H1 (cell line): Measurements from ENCODE around the gene PDGFRA. TPM values are rescaled to one million over a fixed set of nuclear protein-coding genes. Genes with fewer than 3 reads are reported as not detected.

Experiments
- CTCF ChIA-PET: fragments of 300-600 bp; sonication (Branson Sonifier 250); formaldehyde crosslinking; loops from one replicate; lab custom pipeline; 2021; ENCODE audit not compliant: partially characterized antibody; lab: Charles Lee
- POLR2A ChIA-PET: fragments of 300-600 bp; sonication (Branson Sonifier 250); formaldehyde crosslinking; loops from one replicate; lab custom pipeline; 2021; ENCODE audit warnings: inconsistent platforms; ENCODE audit not compliant: partially characterized antibody; lab: Charles Lee
- DNase-seq, 2 experiments: peaks; one replicate each; pipeline versions ENCODE4 v3.0.0 to v3.0.0-alpha.2; 2010 to 2022; ENCODE audit warnings: low spot score in 2 of 2, low read depth in 1 of 2, mixed read lengths in 1 of 2
- FAIRE-seq: peaks from 2 replicates; lab custom pipeline; 2011; peaks lifted over from hg19 to GRCh38; lab: Jason Lieb, UNC
- H2AFZ ChIP-seq: 2 replicates; pipeline ENCODE4 v1.8.1; 2012; ENCODE audit warnings: low read length, inconsistent platforms
- H2AK5ac ChIP-seq: 2 replicates; pipeline ENCODE4 v1.6.1; 2013; ENCODE audit warnings: low read depth, low read length
- H2BK120ac ChIP-seq: replicated peaks from 2 replicates; pipeline ENCODE3; 2013; ENCODE audit warnings: low read depth, low read length, inconsistent platforms
- H2BK12ac ChIP-seq: 2 replicates; pipeline ENCODE4 v1.6.1; 2013; ENCODE audit warnings: low read depth, low read length
- H2BK15ac ChIP-seq: 2 replicates; pipeline ENCODE4 v1.6.1; 2013; ENCODE audit warnings: low read length
- H2BK20ac ChIP-seq: 2 replicates; pipeline ENCODE4 v1.6.1; 2013; ENCODE audit warnings: low read length
- H2BK5ac ChIP-seq: 2 replicates; pipeline ENCODE4 v1.6.1; 2013; ENCODE audit warnings: low read depth, low read length
- H3K14ac ChIP-seq: 2 replicates; pipeline ENCODE4 v1.6.1; 2013; ENCODE audit warnings: inconsistent platforms; ENCODE audit not compliant: insufficient read length
- H3K18ac ChIP-seq: 2 replicates; pipeline ENCODE4 v1.6.1; 2013; ENCODE audit warnings: low read length; ENCODE audit errors: extremely low read depth
- H3K23ac ChIP-seq: 2 replicates; pipeline ENCODE4 v1.6.1; 2013; ENCODE audit warnings: inconsistent platforms; ENCODE audit not compliant: insufficient read length
- H3K23me2 ChIP-seq: 2 replicates; pipeline ENCODE4 v1.6.1; 2013; ENCODE audit warnings: low read depth, low read length
- H3K27ac ChIP-seq: 2 replicates; pipeline ENCODE4 v1.6.1; 2011; ENCODE audit warnings: low read depth, low read length, inconsistent platforms
- H3K27me3 ChIP-seq, 4 experiments: replicated peaks in 1 of 4; 1 replicate in 1 of 4; 2 replicates in 3 of 4; pipeline versions ENCODE4 v1.6.1 to v1.8.1; 2011 to 2013; ENCODE audit warnings: low read length in 3 of 4, mild to moderate bottlenecking in 3 of 4, inconsistent platforms in 2 of 4, mixed read lengths in 2 of 4, moderate library complexity in 1 of 4; ENCODE audit not compliant: control insufficient read depth in 3 of 4, insufficient read depth in 3 of 4; ENCODE audit errors: extremely low read depth in 1 of 4
- H3K36me3 ChIP-seq, 4 experiments: 2 replicates each; pipeline versions ENCODE4 v1.6.1 to v1.8.1; 2011 to 2013; ENCODE audit warnings: mild to moderate bottlenecking in 4 of 4, low read length in 3 of 4, moderate library complexity in 2 of 4, control low read depth in 1 of 4, inconsistent platforms in 1 of 4; ENCODE audit not compliant: insufficient read depth in 4 of 4, control insufficient read depth in 2 of 4
- H3K4ac ChIP-seq: replicated peaks from 2 replicates; pipeline ENCODE3; 2013; ENCODE audit warnings: low read length, low read depth, mixed read lengths, inconsistent platforms; ENCODE audit not compliant: insufficient read length
- H3K4me1 ChIP-seq, 4 experiments: replicated peaks in 1 of 4; 1 replicate in 1 of 4; 2 replicates in 3 of 4; pipeline versions ENCODE4 v1.6.1 to v1.8.1; 2011 to 2013; ENCODE audit warnings: low read length in 3 of 4, inconsistent platforms in 2 of 4, mixed read lengths in 1 of 4; ENCODE audit not compliant: insufficient read depth in 4 of 4, control insufficient read depth in 3 of 4
- H3K4me2 ChIP-seq, 2 experiments: 2 replicates each; pipeline versions ENCODE4 v1.6.1 to v1.8.1; 2011 to 2013; ENCODE audit warnings: low read depth in 2 of 2, low read length in 2 of 2, control low read depth in 1 of 2, inconsistent platforms in 1 of 2, mild to moderate bottlenecking in 1 of 2; ENCODE audit not compliant: insufficient read depth in 1 of 2
- H3K4me3 ChIP-seq, 4 experiments: fragments of 200-600, 300-600 bp in 1 of 4; sonication (generic), shearing (Covaris generic), sonication (Bioruptor Twin) in 1 of 4; 2 replicates each; pipeline versions ENCODE4 v1.5.1 to v1.8.1; 2011 to 2016; ENCODE audit warnings: low read length in 4 of 4, low read depth in 3 of 4, control low read depth in 2 of 4, inconsistent platforms in 2 of 4, mild to moderate bottlenecking in 2 of 4, mixed read lengths in 1 of 4, moderate library complexity in 1 of 4; ENCODE audit not compliant: insufficient read depth in 2 of 4; ENCODE audit errors: extremely low read depth in 1 of 4
- H3K56ac ChIP-seq: replicated peaks from 2 replicates; pipeline ENCODE3; 2013; ENCODE audit warnings: low read depth, mild to moderate bottlenecking, mixed read lengths, low read length, inconsistent platforms; ENCODE audit not compliant: insufficient read length
- H3K79me1 ChIP-seq: 2 replicates; pipeline ENCODE4 v1.6.1; 2013; ENCODE audit warnings: low read depth, low read length, control low read depth
- H3K79me2 ChIP-seq, 2 experiments: 2 replicates each; pipeline versions ENCODE4 v1.6.1 to v1.8.1; 2012 to 2013; ENCODE audit warnings: low read length in 2 of 2, mild to moderate bottlenecking in 2 of 2, inconsistent platforms in 1 of 2; ENCODE audit not compliant: insufficient read depth in 2 of 2, control insufficient read depth in 1 of 2
- H3K9ac ChIP-seq, 4 experiments: replicated peaks in 1 of 4; 1 replicate in 1 of 4; 2 replicates in 3 of 4; pipeline versions ENCODE4 v1.6.1 to v1.8.1; 2011 to 2013; ENCODE audit warnings: low read depth in 3 of 4, low read length in 3 of 4, control low read depth in 2 of 4, mild to moderate bottlenecking in 2 of 4, moderate library complexity in 2 of 4, inconsistent platforms in 1 of 4; ENCODE audit errors: extremely low read depth in 1 of 4
- H3K9me3 ChIP-seq, 2 experiments: 2 replicates each; pipeline versions ENCODE4 v1.6.1 to v1.8.1; 2012 to 2013; ENCODE audit warnings: mild to moderate bottlenecking in 2 of 2, moderate library complexity in 2 of 2, control low read depth in 1 of 2, inconsistent platforms in 1 of 2, low read depth in 1 of 2, low read length in 1 of 2, mixed read lengths in 1 of 2; ENCODE audit not compliant: insufficient read depth in 2 of 2
- H4K20me1 ChIP-seq, 2 experiments: replicated peaks in 1 of 2; 2 replicates each; pipeline versions ENCODE3 to v1.8.1; 2011 to 2013; ENCODE audit warnings: inconsistent platforms in 2 of 2, low read length in 2 of 2, mild to moderate bottlenecking in 1 of 2; ENCODE audit not compliant: insufficient read depth in 2 of 2, control insufficient read depth in 1 of 2
- H4K5ac ChIP-seq: 2 replicates; pipeline ENCODE4 v1.6.1; 2013; ENCODE audit warnings: low read length, low read depth, mixed read lengths, inconsistent platforms; ENCODE audit not compliant: insufficient read length
- H4K8ac ChIP-seq: 2 replicates; pipeline ENCODE4 v1.8.0; 2013; ENCODE audit warnings: mild to moderate bottlenecking, moderate library complexity, low read length, inconsistent platforms; ENCODE audit not compliant: insufficient read depth; ENCODE audit errors: extremely low read depth
- H4K91ac ChIP-seq: replicated peaks from 2 replicates; pipeline ENCODE3; 2013; ENCODE audit warnings: low read length, mixed read lengths, inconsistent platforms; ENCODE audit not compliant: insufficient read length
- CBX5 ChIP-seq: fragments of 300-800, 300-1000 bp; sonication (generic); IDR thresholded peaks from 2 replicates; pipeline ENCODE4 v1.7.1; 2016; ENCODE audit warnings: antibody characterized with exemption, low read length, low read depth
- FOSL1 ChIP-seq: IDR thresholded peaks from 2 replicates; pipeline ENCODE4 v1.6.1; 2011; ENCODE audit warnings: mild to moderate bottlenecking, low read depth, low read length, moderate library complexity; ENCODE audit not compliant: insufficient read depth
- KDM1A ChIP-seq: fragments of 200-600, 300-600 bp; sonication (generic); IDR thresholded peaks from 2 replicates; pipeline ENCODE4 v1.7.1; 2016; ENCODE audit warnings: mild to moderate bottlenecking, low read length, borderline replicate concordance
- PHF8 ChIP-seq: fragments of 200-600 bp; sonication (generic); conservative IDR thresholded peaks from 2 replicates; pipeline ENCODE4 v1.7.1; 2012; ENCODE audit warnings: low read depth, mild to moderate bottlenecking, inconsistent platforms, low read length, moderate library complexity
- POLR2AphosphoS5 ChIP-seq: IDR thresholded peaks from 2 replicates; pipeline ENCODE4 v1.6.1; 2011; ENCODE audit warnings: low read depth, low read length
- RBBP5 ChIP-seq: IDR thresholded peaks from 2 replicates; pipeline ENCODE4 v1.7.1; 2012; ENCODE audit warnings: low read depth, mild to moderate bottlenecking, inconsistent platforms, low read length, moderate library complexity, borderline replicate concordance
- RNF2 ChIP-seq: fragments of 200-900, 300-1000 bp; sonication (generic); IDR thresholded peaks from 2 replicates; pipeline ENCODE4 v1.7.1; 2016; ENCODE audit warnings: borderline replicate concordance, low read depth, mild to moderate bottlenecking, antibody characterized with exemption, low read length; ENCODE audit not compliant: poor library complexity, severe bottlenecking; ENCODE audit errors: missing control alignments
- SAP30 ChIP-seq: fragments of 300-600 bp; sonication (generic); IDR thresholded peaks from 2 replicates; pipeline ENCODE4 v1.7.1; 2012; ENCODE audit warnings: low read length, moderate library complexity, mild to moderate bottlenecking, inconsistent platforms; ENCODE audit not compliant: insufficient read depth, insufficient replicate concordance
- TBP ChIP-seq: IDR thresholded peaks from 2 replicates; pipeline ENCODE4 v1.6.1; 2011; ENCODE audit warnings: low read depth, low read length, improper control_type of control experiment
- TEAD4 ChIP-seq: IDR thresholded peaks from 2 replicates; pipeline ENCODE4 v1.6.1; 2012; ENCODE audit warnings: low read depth, low read length, inconsistent platforms, mixed read lengths
- WGBS, 2 experiments: shearing (Covaris generic) in 1 of 2; methylation state at CpG; one replicate each; pipeline versions ENCODE4 v1.1.6 to v1.1.7; 2013 to 2015; ENCODE audit warnings: low lambda C conversion rate in 2 of 2, mixed read lengths in 2 of 2, inconsistent platforms in 1 of 2, low coverage in 1 of 2, missing lambda C conversion rate in 1 of 2; ENCODE audit not compliant: insufficient replicate concordance in 2 of 2, insufficient coverage in 1 of 2, insufficient read length in 1 of 2; ENCODE audit errors: extremely low coverage in 1 of 2, missing lambda C conversion rate in 1 of 2; 5-methylcytosine and 5-hydroxymethylcytosine counted together
- polyA plus RNA-seq, 7 experiments: library from polyadenylated mRNA; depleted of rRNA in 3 of 7; stranded (reverse) in 5 of 7; unstranded in 2 of 7; fragments of >200 nt in 5 of 7; fragments of 200-250 nt in 2 of 7; gene quantifications; 1 replicate in 5 of 7; 2 replicates in 1 of 7; 4 replicates in 1 of 7; pipeline versions ENCODE4 v1.2.1 to v1.2.3, GENCODE V29; 2011 to 2013; ENCODE audit warnings: missing spikeins in 2 of 7, mixed read lengths in 2 of 7
- total RNA-seq: library from RNA; stranded (reverse); fragmentation: NEBNext Ultra II Directional; extraction: Animal tissue kit (Norgen Biotek cat#: 25700); gene quantifications from 2 replicates; pipeline ENCODE4 v1.2.1, GENCODE V29; 2021

The PDGFRA gene
- total and polyA plus RNA-seq, 2 of the 8 experiments (the other 6 are each of a cell fraction or from before 2014, with no cell fraction given), result 1.4 to 3.4 TPM

DNA sequence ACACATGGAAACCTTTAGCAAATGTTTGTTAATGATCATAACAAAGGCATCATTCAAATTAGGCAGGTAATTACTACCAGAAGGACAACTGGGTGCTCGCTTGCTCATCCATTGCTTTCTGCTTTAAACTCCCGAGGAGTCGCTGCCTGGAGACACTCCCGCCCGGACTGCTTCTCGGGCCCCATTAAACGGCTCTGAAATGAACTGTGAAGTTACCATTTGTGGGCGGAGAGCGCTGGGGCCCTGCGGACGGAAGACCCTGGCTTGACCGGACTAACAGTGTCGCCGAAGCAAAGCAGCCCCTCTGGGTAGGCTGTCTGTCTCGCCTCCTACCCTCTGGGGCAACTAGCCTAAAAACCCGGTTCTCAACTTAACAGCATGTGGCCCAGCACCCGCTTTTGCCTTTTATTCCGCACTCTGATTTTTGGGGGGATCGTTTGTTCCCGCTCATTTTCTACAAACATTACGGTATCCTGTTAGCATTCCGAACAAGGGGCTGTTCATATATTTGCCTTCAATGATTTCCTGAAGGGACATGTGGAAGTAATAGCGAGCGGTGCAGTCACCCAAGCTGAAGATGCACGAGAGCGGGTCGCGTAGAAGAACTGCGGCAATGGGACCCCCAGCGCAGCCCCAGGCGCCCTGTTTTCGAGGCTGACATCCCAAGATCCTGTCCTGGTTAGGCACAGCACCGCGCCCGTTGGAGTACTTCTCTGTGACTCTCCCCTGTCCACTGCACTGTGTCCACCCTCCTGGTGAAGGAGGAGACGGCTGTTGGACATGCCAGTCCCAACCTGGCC, 1.6 kb upstream of the PDGFRA start:
- H4K8ac ChIP-seq, result no peak overlapping the region
- no peak overlapping the region for H2BK20ac ChIP-seq
- H3K4me3 ChIP-seq, result peak overlapping the region; percentile 32 to 85 (median 50); a peak in 7 of 8 replicates
- H3K23ac ChIP-seq, result no peak overlapping the region
- no peaks in the 10 kb centered on the region for H3K79me1 ChIP-seq
- no peak overlapping the region for H3K18ac ChIP-seq
- H2BK12ac ChIP-seq, result no peak overlapping the region
- no peak overlapping the region for H2BK120ac ChIP-seq
- H3K36me3 ChIP-seq, result no peaks in the 10 kb centered on the region
- peak overlapping the region; percentile 44; the same call in 1 of the 2 replicates for H2BK5ac ChIP-seq
- 0 out of 2 replicates have a peak overlapping the region, but pooled peaks have one; percentile 54 for H2AFZ ChIP-seq
- H2BK15ac ChIP-seq, result peak overlapping the region; percentile 16; the same call in 1 of the 2 replicates
- ChIA-PET CTCF (interaction anchor here (0.7 to 3.7 kb wide), 16 partner anchors 10 to 1212 kb away, joined by 3 to 24 read pairs (median 3); no protein-coding TSS in a partner anchor), POLR2A (interaction anchor here (1.3 kb wide), 1 partner anchor 118 kb away, joined by 4 read pairs; no protein-coding TSS in a partner anchor)
- no peaks in the 10 kb centered on the region for H3K79me2 ChIP-seq
- H4K91ac ChIP-seq, result no peak overlapping the region
- peaks cover 7 to 9% of the 10 kb centered on the region in 2 experiments for H4K20me1 ChIP-seq
- FAIRE-seq (peak; percentile 75), DNase-seq (peak in 1 of 2 experiments; percentile 64)
- H3K4me1 ChIP-seq, result peaks cover 0 to 34% (median 23%) of the 10 kb centered on the region in 4 experiments; a peak in 6 of 7 replicates
- H2AK5ac ChIP-seq, result no peak overlapping the region
- no peak overlapping the region for H3K56ac ChIP-seq
- peak overlapping the region; percentile 70 for H3K4ac ChIP-seq
- no peak overlapping the region for H3K27ac ChIP-seq
- peaks cover 67 to 100% (median 96%) of the 10 kb centered on the region in 4 experiments for H3K27me3 ChIP-seq
- H3K9me3 ChIP-seq, result peaks cover 0 to 2% of the 10 kb centered on the region in 2 experiments; a peak in 1 of 4 replicates
- peak overlapping the region; percentile 67 to 87 for H3K4me2 ChIP-seq
- 2% methylated on average over 36 of the region's 36 CpGs; no CpG with 5 or more reads in 1 of the 2 experiments for WGBS, 2 experiments
- H3K23me2 ChIP-seq, result peaks cover 41% of the 10 kb centered on the region
- H3K14ac ChIP-seq, result no peak overlapping the region
- H3K9ac ChIP-seq, result no peak overlapping the region
- H4K5ac ChIP-seq, result no peak overlapping the region
- 0 out of 2 replicates have a peak, but pooled peaks have one; percentile 13 for TF ChIP-seq PHF8
- TF ChIP-seq POLR2AphosphoS5, result no peak
- TF ChIP-seq KDM1A, result no peak
- TF ChIP-seq TBP, result no peak
- TF ChIP-seq RNF2, result no peak
- TF ChIP-seq FOSL1, result no peak
- TF ChIP-seq RBBP5, result no peak
- no peak for TF ChIP-seq CBX5
- peak; percentile 18; the same call in 1 of the 2 replicates for TF ChIP-seq TEAD4
- peak; percentile 68 for TF ChIP-seq SAP30
